Activated gamma-delta T cell treated with Interleukin-2 at 50 U/mL for 16 hours (primary cell): ENCODE data around the gene ZNF594.
A peak's percentile ranks its signal among the peaks of the same experiment; 100 is the strongest.
"Not testable (repeated sequence)": the region's sequence is repeated elsewhere in the genome, so short reads cannot be mapped to it uniquely, and the experiment has no call there.

Source experiments
- DNase-seq: peaks from one replicate; pipeline ENCODE4 v3.0.0-alpha.2; 2020

The ZNF594 gene

DNA sequence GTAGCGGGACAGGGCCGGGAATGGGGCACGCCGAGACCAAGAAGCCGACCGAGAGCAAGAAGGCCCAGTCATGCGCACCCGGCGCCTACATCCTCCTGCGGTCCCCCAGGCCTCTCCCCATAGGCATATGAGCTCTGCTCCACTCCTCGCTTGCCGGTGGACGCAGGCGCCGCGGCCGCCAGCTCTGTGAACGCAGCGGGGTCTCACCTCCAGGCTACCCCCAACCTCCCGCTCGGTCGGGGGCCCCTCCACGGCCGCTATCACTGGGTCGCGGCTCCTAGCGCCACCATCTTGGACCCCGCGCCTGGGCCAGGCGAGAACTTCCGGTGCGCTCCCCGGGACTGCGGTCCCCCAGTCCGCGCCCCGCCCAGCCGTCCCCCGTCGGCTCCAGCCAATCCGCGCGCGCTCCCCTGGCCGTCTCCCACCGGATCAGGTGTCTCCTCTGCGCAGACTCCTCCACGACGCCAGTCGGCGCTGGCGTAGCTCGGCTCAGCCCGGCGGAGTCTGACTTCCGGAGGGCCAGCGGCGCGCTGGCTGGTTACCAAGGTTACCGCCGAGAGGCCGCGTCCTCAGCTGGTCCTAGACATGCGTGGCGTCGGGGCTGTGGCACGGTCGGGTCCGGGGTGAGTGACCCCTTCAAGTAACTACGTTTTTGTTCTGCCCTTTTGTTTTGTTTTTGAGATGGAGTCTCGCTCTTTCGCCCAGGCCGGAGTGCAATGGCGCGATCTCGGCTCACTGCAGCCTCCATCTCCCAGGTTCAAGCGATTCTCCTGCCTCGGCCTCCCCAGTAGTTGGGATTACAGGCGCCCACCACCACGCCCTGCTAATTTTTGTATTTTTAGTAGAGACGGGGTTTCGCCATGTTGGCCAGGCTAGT lies at the start of gene ZNF594:
Gene ZNF594, minus strand, starts transcription at position 328 of the 877 bp plus-strand sequence. CDS start 7,612 bp downstream, outside the sequence.
- DNase-seq, result peak; percentile 97

DNA sequence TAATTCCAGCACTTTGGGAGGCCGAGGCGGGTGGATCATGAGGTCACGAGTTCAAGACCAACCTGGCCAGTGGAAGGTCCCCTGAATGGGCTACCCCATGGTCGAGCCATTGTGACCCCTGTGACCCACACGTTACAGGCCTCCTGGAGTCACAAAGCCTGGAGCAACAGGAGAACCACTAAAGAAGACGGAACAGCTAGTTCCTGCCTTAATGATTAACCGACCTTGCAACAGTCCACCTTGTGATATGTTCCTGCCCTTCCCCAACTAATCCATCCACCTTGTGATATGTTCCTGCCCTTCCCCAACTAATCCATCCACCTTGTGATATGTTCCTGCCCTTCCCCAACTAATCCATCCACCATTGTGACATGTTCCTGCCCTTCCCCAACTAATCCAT lies 48.1 kb upstream of the ZNF594 start:
- not testable (repeated sequence) for DNase-seq

- DNase-seq, result no peak
Observed at GRCh38 chr17:5238333-5238732, 46.7 kb upstream of the ZNF594 start.

- DNase-seq, result peak; percentile 47
Observed at GRCh38 chr17:5237541-5238016, 45.9 kb upstream of the ZNF594 start.

DNA sequence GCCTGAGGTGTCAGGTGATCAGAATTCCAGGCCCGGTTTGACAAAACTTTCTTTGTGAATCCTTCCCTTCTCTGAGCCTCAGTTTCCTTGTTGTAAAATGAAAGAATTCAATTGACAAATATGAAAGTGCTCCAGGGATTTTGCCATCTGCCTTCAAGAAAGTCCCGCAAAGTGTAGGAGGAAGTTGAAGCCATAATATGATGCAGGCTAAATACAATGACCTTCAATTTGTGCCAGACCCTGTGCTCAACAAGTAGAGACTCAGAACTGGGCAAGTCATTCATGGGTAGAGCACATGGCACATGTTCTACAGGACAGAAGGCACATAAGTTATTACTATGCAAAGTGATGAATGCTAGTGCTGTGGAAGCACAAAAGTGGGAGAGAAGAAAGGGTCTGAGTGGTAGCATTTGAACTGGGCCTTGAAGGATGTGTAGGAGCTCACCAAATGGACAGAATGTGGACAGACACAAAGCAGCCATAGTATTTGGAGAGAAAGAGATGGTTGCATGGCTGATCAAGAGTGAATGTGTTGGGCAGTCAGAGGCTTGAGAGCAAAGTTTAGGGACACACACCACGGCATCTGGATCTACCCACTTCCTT lies 45.4 kb upstream of the ZNF594 start:
- DNase-seq, result no peak

- no peak for DNase-seq
Observed at GRCh38 chr17:5234645-5235576, 43.2 kb upstream of the ZNF594 start, which contains the start of gene SCIMP. Gene SCIMP (minus strand): TSS chr17:5234860. CDS start chr17:5234755, 105 bp downstream.

DNA sequence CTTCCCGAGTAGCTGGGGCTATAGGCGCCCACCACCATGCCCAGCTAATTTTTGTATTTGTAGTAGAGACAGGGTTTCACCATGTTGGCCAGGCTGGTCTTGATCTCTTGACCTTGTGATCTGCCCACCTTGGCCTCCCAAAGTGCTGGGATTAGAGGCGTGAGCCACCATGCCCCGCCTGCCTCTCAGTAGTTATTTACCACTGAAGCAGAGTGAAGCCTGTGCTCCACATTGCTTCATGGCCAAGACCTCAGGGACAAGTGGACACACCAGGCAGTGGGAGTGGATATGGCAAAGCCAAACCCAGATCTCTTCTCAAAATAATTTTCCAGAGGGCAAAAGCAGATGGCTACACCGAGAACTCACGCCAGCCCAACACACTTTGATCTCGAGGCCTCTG lies 41.8 kb upstream of the ZNF594 start:
- DNase-seq, result not testable (repeated sequence)

DNA sequence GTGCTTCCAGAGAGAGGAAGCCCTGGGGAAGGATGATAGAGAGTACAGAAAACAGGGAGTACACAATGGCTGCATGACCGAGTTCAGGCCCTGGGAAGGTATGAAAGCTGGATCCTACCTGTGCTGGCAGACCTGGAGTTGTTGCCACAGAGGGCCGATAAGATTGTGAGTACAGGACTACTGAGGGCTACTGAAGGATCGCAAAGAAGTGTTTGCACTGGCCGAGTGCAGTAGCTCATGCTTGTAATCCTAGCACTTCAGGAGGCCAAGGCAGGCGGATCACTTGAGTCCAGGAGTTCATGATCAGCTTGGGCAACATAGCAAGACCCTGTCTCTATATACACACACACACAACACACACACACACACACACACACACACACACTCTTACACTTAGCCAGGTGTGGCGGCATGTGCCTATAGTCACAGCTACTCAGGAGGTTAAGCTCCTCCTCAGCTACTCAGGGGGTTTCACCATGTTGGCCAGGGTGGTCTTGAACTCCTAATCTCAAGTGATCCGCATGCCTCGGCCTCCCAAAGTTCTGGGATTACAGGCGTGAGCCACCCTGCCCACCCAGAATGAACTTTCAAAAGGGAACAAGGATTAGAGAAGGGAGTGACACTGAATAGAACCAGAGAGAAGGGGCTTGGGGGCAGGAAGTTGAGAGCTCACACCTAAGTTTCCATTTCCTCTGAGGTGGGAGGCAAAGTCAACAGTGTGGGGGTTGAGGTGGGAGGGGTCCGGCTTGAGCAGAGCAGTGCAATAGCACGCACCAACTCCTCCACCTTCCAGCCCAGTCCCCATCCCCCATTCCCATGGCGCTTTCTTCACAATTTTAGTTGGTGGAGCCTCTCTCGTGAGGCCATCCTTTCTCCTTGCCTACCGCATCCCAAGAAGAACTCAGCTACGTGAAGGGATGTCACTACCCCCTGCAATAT lies 35.5 kb upstream of the ZNF594 start:
- peak; percentile 67 for DNase-seq

GRCh38 chr17:5225668-5226457 lies 34.2 kb upstream of the ZNF594 start:
- DNase-seq, result no peak

- DNase-seq, result not testable (repeated sequence)
Observed at GRCh38 chr17:5221912-5222311, 30.2 kb upstream of the ZNF594 start.

DNA sequence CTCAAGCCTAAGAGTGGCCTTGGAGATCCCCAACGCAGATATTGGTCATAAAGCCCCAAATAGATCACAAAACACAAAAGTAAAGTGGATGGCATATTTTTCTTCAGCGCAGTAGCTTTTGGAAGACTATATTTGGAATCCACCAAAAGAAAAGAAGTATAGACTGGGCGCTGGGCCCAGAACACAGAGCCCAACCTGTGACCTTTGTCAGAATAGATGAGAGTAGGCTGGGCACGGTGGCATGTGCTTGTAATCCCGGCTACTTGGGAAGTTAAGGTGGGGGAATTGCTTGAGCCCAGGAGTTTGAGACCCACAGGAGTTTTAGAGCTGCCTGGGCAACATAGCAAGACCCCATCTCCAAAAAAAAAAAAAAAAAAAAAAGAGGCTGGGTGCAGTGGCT lies 28.4 kb upstream of the ZNF594 start:
- no peak for DNase-seq

- DNase-seq, result no peak
Observed at GRCh38 chr17:5219536-5219935, 27.9 kb upstream of the ZNF594 start.

DNA sequence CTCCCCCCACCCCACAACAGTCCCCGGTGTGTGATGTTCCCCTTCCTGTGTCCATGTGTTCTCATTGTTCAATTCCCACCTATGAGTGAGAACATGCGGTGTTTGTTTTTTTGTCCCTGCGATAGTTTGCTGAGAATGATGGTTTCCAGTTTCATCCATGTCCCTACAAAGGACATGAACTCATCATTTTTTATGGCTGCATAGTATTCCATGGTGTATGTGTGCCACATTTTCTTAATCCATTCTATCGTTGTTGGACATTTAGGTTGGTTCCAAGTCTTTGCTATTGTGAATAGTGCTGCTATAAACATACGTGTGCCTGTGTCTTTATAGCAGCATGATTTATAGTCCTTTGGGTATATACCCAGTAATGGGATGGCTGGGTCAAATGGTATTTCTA lies 25.9 kb upstream of the ZNF594 start:
- DNase-seq, result not testable (repeated sequence)

GRCh38 chr17:5211458-5211857 lies 19.8 kb upstream of the ZNF594 start:
- DNase-seq, result no peak

- DNase-seq, result no peak
Observed at GRCh38 chr17:5210614-5211252, 19.1 kb upstream of the ZNF594 start.

DNA sequence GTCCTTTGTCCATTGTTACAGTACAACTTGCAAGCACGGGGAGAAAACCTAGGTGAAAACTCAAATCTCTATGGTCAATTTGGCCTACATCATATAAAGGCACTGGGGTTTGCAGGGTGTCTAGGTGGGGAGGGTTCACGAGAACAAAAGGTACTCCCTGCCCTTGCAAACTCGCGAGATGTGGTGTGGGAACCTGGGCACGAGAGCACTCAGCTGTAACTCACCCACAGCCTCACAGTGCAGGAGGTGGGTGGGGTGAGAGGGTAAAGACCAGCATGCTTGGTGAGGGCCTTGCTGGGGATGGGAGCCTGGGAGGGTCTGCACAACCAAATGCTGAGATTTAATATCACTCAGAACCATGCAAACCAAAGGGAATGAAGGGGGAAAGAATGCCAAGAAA lies 18.4 kb upstream of the ZNF594 start:
- DNase-seq, result no peak

DNA sequence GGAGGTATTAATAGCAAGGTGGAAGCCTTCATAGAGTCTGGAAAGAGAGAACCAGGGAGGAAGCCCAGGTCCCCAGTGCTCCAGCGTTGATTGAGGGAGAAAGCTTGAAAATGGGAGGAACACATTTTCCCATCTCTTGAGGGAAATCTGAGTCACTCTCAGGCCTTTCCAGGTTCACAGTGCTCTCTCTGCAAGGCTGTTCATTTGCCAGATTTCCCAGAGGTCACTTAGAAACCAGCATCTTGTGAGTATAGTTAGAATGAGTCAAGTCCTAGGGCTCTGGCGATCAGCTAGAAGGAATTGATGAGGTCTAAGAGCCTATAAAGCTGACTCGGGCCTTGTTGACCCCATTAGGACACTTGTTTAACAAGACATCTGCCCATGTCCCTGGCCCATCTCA lies 17.7 kb upstream of the ZNF594 start:
- no peak for DNase-seq

- DNase-seq, result no peak
Observed at GRCh38 chr17:5203908-5204294, 12.2 kb upstream of the ZNF594 start.

GRCh38 chr17:5203178-5203907 lies 11.7 kb upstream of the ZNF594 start:
- DNase-seq, result no peak

DNA sequence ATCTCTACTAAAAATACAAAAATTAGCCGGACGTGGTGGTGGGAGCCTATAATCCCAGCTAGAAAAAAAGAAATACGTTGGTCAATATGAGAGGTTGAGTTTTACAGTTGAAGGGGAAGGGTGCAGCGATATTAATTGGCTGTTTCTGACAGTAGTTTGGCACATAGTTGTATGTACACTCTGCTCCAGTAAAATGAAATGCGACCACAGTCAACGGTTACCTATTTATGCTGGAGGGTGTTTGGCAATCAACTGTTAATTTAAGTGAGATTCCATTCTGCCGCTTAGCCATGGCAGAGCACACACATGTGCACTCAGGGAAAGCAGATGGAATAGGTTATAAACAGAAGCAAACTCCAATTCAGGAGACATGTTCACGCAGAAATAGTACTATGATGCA lies 9.3 kb upstream of the ZNF594 start:
- no peak for DNase-seq
